Mesenteric fat pad (tissue), 1 donor: ENCODE measurements around the gene ZMIZ1. TPM values are rescaled to one million over a fixed set of nuclear protein-coding genes. Genes with fewer than 3 reads are reported as not detected.
"Not testable (repeated sequence)": the region's sequence is repeated elsewhere in the genome, so short reads cannot be mapped to it uniquely, and the experiment has no call there.

Experiments
- DNase-seq: peaks from one replicate; pipeline ENCODE4 v3.0.0-alpha.2; 2020; ENCODE audit warnings: low spot score
- total RNA-seq: library from RNA; stranded (reverse); fragmentation: NEBNext Ultra II Directional; extraction: Animal tissue kit (Norgen Biotek cat#: 25700); gene quantifications from one replicate; pipeline ENCODE4 v1.2.1, GENCODE V29; 2021
- donor health status: DM: yes; HTN: yes; CAD: no.

The ZMIZ1 gene
- total RNA-seq, 1 donor from 2014 or later, result 81.1 TPM

DNA sequence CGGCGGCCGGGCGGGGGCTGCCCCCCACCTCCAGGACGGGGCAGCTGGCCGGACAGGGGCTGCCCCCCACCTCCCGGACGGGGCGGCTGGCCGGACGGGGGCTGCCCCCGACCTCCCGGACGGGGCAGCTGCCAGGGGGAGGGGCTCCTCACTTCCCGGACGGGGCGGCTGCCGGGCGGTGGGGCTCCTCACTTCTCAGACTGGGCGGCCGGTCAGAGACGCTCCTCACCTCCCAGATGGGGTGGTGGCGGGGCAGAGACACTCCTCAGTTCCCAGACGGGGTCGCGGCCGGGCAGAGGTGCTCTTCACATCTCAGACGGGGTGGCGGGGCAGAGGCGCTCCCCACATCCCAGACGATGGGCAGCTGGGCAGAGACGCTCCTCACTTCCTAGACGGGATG is 210.3 kb downstream of the ZMIZ1 start:
- not testable (repeated sequence) for DNase-seq

DNA sequence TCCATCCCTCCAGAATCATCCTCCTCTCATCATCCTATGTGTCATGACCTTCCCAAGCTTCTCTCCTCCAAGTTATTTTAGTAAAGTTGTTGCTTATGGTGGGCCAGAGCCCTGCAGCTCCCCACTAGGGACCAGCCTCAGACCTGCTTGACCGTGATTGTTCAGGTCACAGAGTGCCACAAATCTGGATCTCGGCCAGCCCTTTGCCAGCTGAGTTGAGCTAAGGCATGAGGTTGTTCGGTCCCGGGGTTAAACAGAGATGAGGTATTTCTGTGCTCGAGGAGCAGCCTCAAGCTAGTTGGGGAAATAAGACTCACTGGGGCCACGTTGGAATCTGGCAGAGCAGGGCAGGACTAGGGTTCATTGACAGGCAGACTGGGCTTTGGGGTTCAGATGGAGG is 212.2 kb downstream of the ZMIZ1 start:
- no peak for DNase-seq

DNA sequence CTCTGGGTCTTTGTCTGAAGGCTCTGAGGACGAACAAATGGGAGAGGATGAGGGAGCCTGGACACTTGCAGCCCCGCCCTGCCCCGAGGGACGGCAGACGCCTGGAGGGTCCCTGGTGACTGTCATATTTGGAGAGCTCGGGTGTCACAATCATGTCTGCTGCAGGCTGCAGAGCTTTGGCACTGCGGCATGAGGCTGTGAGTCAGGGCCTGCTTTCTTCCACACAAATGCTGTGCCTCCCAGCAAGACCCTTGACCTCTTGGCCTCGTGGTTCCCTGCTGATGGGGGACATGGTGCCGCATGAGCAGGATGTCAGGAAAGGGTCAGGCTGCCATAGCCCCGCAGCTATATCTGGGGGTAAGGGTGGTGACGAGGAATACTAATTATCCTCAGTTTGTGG is 213.6 kb downstream of the ZMIZ1 start:
- DNase-seq, result no peak

DNA sequence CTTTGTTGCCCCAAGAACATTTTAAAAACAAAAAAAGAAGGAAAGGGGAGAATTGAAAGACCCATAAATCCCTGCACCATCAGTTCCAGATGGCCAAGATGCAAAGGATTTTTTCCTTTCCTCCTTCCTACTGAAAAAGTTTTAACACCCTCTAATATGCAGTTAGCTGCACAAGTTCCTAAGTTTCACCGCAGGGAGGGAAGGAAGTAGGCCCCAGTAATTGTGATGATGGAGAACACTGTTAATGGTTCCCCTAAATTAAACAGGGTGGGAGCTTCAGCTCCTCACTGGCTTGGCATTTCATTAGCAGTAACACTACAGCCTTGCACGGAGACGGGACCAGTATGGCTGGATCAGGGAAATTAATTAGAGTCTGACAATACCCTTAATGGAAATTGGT is 214.8 kb downstream of the ZMIZ1 start:
- DNase-seq, result no peak

DNA sequence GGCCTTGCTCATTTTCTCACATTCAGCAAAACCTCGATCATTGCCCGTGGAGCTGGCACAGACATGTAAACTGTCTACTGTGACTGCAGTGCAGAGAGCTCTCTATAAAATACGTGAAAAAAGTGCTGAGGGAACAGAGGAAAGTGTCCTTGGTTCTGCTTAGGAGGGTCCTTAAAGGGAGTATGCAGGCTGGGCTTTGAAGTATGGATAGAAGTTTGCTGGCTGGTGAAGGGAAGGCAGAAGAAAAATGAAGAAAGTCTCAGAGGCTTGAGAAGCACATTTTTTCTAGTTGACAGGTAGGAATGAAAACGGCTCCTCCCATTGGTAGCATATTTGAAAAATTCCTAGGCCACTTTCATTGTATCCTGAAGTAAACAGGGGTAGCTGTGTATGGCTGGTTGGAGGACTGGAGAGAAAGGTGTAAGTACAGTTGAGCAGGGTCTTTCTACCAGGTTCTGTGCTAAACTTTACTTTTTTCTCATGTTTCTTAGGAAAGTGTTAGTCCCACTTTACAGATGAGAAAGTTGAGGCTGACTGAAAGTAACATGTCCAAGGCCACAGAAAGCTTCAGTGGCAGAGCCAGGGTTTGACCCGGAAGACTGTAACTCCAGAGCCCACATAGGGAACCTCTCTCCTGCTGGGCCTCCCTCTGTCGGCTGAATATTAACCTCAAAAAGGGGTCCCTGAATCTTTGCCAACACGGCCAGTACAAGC is 215.5 kb downstream of the ZMIZ1 start:
- no peak for DNase-seq

DNA sequence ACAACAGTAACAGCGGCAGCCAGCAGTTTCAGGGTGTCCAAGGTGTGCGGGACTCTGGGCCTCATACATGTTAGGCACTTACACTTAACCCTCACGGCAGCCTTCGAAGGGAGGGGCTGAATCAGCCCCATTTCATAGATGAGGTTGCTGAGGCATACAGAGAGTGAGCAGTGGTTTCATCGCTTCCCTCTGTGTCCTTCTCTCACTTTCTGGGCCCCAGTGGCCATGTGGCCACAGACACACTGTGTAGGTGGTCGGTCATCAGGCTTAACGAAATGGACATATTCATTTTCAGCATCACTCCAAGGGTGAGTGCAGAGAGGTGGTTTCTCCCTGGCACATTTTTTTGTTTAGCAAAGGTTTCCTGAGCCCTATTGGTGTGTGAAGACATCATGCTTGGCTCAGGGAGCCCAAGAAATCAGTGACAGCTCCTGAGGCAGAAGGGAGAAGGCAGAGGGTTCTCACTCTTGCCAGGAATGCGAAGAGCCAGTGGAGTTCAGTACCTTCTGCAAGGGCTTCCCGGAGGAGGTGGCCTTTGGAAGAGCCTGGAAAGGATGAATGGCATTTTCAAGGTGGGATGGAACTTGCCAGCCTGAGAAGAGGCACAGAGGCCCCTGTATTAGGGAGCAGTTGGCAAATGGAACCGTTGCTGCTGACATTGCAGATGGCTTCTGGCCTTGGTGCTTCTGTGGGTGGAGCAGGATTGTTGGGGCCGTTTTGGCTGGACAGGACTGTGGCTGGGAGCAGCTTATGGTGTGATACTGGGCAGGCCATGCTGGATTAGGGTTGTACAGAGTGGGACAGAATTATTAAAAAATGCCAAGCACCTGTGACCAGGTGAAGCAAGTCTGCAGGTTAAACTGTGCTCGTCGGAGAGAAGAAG is 216.8 kb downstream of the ZMIZ1 start:
- no peak for DNase-seq

DNA sequence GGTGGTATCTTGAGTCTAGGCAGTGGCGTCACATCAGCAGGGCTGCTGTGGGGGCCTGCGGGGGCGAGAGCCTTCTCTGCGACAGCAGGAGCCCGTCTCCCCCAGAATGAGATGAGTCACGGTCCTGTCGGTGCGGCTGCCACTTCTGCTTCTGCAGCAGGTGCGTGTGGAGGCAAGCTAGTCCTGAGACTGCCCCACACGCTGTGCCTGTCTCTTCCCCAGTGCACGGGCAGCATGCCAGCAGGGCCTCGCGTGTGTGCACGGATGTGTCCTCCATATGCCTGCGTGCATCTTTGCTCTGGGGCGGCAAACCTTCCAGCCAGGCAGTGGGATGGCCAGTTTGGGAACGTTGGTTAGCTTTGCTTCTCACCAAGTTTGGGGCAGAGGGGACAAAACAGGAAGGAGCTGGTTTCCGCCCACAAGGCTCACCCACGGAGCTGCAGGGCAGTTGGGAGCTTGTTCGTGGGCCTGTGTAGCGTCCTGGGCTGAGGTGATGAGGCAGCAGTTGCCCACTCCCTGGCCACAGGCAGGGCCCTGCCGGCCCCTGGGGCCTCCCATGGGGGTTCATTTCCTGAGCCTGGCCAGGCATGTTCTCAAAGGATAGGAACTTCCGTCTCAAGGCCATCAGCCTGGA is 217.7 kb downstream of the ZMIZ1 start:
- no peak for DNase-seq

DNA sequence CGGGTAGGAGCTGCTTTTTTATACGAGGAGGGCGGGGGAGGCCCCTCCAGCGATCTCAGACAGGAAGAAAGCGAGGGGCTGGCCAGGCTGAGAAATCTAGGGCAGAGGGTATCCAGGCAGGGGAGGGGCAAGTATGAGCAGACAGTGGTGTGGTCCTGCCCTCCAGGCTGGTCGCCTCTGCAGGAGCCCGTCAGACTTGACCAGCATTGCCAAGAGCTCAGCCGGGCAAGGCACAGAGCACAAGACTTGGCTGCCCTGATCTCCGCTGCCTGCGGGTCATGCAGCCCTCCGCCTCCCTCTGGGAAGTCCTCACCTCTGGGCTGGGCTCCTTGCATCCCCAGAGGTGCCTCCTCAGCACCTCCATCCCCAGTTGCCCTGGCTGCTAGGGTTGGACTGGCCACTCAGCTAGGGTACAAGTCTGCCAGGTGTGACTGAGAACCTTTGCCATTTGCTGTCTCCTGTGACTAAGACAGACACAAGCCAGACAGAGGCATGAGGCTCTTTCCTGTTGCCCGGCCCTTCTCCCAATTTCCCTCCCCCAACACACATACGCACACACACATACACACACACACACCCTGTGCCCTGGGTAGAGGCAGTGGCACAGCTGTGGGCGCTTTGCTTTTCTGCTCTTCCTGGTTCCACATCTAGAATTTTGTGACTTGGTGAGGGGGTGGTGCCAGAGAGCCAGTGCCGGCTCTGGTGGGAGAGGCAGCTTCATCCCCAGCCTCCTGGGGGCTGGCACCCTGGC is 219.4 kb downstream of the ZMIZ1 start:
- no peak for DNase-seq

DNA sequence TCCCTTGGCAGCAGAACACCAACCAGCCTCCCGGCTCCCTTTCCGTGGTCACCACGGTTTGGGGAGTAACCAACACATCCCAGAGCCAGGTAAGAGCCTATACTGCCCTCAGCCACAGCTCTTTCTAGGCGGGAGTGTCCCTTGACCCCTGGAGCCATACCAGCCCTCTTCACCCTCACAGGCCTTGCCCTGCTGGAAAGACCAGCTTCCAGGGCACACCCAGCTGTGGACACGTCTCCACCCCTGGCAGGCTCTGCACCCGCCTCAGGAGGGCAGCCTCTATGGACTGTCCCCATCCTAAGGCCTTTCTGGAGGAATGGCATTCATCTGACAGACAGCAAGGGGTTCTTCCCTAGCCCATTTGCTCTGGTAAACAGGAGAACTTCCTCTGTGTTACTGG is 221.0 kb downstream of the ZMIZ1 start:
- no peak for DNase-seq

DNA sequence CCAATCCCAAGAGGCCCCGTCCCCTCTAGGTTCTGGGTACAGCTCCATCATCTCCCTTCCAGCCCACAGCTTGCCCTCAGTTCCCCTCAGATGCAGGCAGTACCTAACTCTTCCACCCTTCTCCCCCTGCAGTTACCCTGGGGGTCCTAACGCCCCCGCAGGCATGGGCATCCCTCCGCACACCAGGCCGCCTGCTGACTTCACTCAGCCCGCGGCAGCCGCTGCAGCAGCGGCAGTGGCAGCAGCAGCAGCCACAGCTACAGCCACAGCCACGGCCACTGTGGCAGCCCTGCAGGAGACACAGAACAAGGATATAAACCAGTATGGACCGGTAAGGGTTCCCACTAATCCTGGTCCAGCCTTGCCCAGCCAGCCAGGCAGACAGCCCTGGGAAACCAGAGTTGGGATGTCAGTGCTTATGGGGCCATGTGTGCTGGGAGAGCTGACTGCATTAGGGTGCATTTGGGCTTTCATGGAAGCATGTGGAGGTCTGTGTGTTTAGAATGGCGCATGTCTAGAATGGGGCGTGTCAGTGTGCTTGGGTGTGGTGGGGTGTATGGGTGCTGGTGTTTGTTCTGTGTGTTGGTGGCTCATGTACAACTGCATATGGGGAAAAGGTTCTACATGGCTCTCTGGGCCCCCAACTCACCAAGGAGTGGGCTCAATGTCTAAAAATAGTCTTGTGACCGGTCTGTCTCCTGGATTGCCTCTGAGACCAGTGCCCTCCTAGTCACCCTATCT is 223.4 kb downstream of the ZMIZ1 start:
- no peak for DNase-seq

DNA sequence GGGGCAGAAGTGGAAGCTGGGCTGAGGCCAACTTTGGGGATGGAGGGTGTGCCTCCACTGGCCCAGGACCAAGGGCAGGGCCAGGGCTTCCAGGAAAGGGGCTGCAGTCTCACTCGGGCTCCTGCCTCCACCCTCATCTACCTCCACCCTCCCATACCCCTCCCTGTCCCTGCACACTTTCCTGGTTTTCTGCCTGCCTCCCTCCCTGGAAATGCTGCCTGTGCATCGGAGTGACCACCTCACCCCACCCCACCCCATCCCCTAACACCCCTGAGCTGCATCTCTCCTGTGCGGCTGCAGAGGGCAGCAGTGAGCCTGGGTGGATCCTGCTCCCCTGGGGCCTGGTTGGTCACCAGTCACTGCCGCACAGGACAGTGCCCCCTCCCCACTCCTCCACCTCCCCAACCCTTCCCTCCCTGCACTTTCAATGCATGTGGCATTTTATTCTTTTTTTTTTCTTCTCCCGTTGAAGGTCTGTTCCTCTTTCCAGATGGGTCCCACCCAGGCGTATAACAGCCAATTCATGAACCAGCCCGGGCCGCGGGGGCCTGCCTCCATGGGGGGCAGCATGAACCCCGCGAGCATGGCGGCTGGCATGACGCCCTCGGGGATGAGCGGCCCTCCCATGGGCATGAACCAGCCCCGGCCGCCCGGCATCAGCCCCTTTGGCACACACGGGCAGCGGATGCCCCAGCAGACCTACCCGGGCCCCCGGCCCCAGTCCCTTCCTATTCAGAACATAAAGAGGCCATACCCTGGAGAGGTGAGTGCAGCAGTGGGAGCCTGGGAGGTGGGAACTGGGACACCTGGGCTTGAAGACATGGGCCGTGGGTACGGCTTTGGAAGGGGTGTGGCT is 224.4 kb downstream of the ZMIZ1 start:
- DNase-seq, result no peak

DNA sequence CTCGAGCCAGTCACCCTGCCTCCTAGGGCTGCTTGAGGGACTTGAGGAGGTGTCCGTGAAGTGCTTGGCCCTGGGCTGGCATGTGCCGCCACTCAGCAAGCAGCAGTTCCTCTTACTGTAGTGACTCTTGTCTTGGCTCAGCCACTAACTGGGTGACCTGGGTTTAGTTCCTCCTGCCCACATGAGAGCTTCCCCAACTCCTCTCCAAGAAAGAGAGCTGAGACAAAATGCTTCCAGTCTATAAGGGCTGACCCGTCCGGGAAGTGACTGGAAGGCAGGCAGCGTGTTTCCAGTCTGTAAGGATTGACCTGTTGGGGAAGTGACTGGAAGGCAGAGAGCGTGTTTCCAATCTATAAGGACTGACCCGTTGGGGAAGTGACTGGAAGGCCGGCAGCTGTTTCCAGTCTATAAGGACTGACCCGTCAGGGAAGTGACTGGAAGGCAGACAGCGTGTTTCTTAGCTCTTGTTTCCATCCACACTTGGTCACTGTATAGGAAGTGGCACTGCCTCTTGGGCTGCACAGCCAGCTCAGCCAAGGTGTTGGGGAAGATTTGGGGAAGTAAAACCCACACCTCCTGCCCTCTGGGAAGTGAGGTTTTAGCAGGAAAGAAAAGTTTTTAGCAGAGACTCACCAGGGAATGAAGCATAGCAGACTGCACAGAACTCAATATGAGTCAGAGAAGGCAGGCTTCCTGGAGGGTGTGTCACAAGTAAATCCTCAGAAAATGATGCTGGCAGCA is 225.2 kb downstream of the ZMIZ1 start:
- DNase-seq, result no peak

DNA sequence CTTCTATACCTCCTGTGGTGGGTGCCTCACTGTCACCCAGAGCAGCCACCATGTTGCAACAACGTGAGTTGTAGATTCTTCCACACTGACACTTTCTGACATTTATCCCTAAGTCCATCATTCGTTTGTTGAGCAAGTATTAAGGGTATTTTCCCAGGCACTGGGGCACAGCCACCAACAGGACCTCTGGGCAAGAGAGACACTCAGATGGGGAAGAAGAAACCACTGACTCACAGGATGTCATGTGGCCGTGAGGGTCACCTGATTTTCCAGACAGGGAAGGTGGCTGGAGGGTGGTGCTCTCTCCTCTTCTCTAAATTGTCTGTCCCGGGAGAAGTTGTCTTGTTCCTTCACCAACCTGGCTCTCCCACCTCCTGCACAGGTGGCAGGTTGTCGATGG is 226.8 kb downstream of the ZMIZ1 start:
- DNase-seq, result no peak

DNA sequence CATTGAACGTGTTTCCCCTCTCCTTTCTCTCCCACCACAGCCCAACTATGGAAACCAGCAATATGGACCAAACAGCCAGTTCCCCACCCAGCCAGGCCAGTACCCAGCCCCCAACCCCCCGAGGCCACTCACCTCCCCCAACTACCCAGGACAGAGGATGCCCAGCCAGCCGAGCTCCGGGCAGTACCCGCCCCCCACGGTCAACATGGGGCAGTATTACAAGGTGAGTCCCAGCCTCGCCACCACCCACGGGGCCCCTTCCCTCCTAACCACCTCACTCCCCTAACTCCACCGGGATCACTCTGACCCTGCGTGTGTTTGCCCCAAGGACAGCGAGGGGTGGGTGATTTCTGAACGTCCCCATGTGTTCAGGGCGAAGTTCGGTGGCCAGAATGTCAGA is 227.7 kb downstream of the ZMIZ1 start:
- DNase-seq, result no peak

DNA sequence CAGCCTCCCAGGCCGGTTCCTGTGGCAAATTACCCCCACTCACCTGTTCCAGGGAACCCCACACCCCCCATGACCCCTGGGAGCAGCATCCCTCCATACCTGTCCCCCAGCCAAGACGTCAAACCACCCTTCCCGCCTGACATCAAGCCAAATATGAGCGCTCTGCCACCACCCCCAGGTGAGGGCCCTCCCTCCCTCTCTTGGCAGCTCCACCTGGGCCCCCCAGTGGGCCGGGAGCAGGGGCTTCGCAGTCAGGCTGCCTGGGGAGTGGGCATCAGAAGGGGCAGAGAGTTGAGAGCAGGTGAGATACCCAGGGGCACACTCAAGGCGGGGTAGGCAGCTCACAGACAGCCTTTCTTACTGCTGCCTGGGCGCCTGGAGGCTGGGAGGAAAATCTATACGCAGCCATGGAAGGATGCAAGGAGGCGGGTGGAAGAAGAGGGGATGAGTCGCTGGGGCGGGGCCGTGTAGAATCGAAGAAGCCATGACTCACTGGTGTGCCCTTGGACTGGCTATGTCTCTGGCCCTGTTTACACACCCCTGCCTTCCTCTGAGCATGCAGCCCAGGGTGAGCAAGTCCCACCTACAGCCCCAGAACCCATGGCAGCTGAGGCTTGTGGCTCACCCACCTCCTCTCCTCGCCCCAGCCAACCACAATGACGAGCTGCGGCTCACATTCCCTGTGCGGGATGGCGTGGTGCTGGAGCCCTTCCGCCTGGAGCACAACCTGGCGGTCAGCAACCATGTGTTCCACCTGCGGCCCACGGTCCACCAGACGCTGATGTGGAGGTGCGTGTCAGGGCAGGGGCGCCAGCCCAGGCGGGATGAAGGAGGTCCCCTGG is 229.9 kb downstream of the ZMIZ1 start:
- DNase-seq, result no peak

DNA sequence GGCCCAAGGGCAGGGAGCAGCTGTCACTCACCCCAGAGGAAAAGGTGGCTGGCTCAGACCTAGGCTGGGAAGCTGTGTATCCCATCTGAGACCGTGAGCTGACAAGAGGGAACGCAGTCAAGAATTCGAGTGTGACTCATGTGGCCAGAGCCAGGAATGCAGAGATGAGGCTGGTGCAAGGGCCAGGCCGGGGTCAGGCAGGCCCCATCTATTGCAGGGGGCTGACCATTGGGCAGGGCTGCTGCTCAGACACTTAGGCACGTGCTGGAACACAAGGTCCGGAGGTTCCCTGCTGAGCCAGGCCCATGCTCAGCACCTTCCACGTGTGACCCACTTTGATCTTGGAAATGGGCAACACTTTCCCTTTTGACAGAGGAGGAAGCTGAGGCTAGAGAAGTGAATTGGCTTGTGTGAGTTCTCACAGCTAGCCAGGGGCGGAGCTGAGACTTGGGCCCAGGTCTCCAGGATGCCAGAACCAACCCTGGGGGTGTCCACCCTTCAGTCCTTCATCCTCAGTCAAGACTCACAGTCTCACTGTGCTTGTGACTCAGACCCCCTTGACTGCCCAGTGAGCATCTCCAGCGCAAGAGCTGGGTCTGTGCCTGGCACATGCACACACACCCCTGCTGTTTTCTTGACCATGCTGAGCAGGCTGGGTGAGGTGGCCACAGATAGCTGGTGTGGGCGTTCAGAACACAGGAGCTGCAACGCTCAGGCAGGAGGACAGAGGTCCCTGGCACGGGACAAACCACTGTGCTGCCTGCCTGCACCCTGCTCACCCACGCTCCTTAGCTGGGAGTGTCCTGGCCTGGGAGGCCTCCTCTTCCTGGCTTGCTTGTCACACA is 230.9 kb downstream of the ZMIZ1 start:
- no peak for DNase-seq

DNA sequence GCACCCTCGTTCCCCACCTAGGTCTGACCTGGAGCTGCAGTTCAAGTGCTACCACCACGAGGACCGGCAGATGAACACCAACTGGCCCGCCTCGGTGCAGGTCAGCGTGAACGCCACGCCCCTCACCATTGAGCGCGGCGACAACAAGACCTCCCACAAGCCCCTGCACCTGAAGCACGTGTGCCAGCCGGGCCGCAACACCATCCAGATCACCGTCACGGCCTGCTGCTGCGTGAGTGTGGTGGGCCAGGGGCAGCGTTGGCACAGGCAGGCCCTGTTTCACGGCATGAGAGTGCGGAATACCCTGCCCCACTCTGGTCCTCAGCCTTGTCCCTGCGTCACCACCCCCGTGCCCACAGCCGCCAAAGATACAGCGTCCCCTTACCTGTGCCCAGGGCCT is 231.9 kb downstream of the ZMIZ1 start:
- DNase-seq, result no peak
